Activated T-helper 17 cell treated with anti-CD3 and anti-CD28 coated beads, Interleukin-2, amount 50 U/mL, for 72 hours (primary cell): ENCODE results near the gene PTPRR. TPM values are rescaled to one million over a fixed set of nuclear protein-coding genes. Genes with fewer than 3 reads are reported as not detected.

Source experiments
- ATAC-seq: fragments of 150-1000 bp; cut with Tn5 transposase; replicated peaks from 2 replicates; pipeline ENCODE4 v1.10.0; 2021; ENCODE audit warnings: mild to moderate bottlenecking, moderate library complexity
- H3K27ac Mint-ChIP-seq: one replicate; pipeline ENCODE4 v1.8.0; 2022; ENCODE audit warnings: mixed read lengths
- H3K27me3 Mint-ChIP-seq: one replicate; pipeline ENCODE4 v1.8.0; 2022; ENCODE audit warnings: mixed read lengths
- H3K36me3 Mint-ChIP-seq: one replicate; pipeline ENCODE4 v1.8.0; 2022; ENCODE audit warnings: low read depth, mild to moderate bottlenecking, mixed read lengths
- H3K4me1 Mint-ChIP-seq: one replicate; pipeline ENCODE4 v1.8.0; 2022; ENCODE audit warnings: mixed read lengths
- H3K4me3 Mint-ChIP-seq: one replicate; pipeline ENCODE4 v1.8.0; 2022; ENCODE audit warnings: mild to moderate bottlenecking, mixed read lengths
- H3K9me3 Mint-ChIP-seq: one replicate; pipeline ENCODE4 v1.8.0; 2022; ENCODE audit warnings: mixed read lengths
- total RNA-seq, 2 donors: library from RNA; stranded (reverse); gene quantifications; one replicate each; pipeline ENCODE4 v1.2.3, GENCODE V29; 2022

The PTPRR gene
- total RNA-seq, 2 donors from 2014 or later: not detected

GRCh38 chr12:70928071-70928470, 7.5 kb upstream of the PTPRR start:
- Mint-ChIP-seq H3K9me3 (no peaks in the 10 kb centered on the region), H3K36me3 (no peaks in the 10 kb centered on the region), H3K4me1 (no peaks in the 10 kb centered on the region), H3K27me3 (no peaks in the 10 kb centered on the region), H3K4me3 (no peak overlapping the region), H3K27ac (no peak overlapping the region)
- no peak for ATAC-seq

GRCh38 chr12:70927356-70927755, 6.8 kb upstream of the PTPRR start:
- no peak for ATAC-seq
- Mint-ChIP-seq H3K36me3 (no peaks in the 10 kb centered on the region), H3K9me3 (peaks cover 2% of the 10 kb centered on the region), H3K27me3 (peaks cover 2% of the 10 kb centered on the region), H3K27ac (no peak overlapping the region), H3K4me3 (no peak overlapping the region), H3K4me1 (no peaks in the 10 kb centered on the region)

GRCh38 chr12:70925539-70925938, 5.0 kb upstream of the PTPRR start:
- H3K4me3 Mint-ChIP-seq: no peak overlapping the region
- no peaks in the 10 kb centered on the region for H3K4me1 Mint-ChIP-seq
- ATAC-seq: no peak
- H3K9me3 Mint-ChIP-seq: peaks cover 4% of the 10 kb centered on the region
- peaks cover 9% of the 10 kb centered on the region for H3K27me3 Mint-ChIP-seq
- H3K36me3 Mint-ChIP-seq: no peaks in the 10 kb centered on the region
- H3K27ac Mint-ChIP-seq: no peak overlapping the region

DNA sequence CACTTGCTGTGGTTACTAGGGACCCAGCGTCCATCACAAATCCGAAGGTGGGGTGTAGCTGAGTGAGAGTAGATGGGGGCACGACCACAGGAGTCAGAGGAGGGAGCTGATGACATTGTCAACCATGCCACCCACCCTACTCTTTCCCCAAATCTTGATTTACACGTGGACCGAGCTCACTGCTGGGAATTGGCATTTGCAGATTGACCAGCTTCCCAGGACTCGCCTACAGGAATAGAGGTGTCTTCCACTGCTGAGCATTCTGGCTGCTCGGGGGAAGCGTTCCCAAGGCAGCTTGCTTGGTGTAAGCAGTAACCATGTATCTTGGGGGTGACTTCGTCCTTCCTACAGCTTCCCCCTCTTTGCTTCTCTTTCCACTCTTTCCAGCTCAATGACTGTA, 353 bp upstream of the PTPRR start:
- Mint-ChIP-seq H3K9me3 (peaks cover 4% of the 10 kb centered on the region), H3K27ac (no peak overlapping the region), H3K4me1 (no peaks in the 10 kb centered on the region), H3K36me3 (no peaks in the 10 kb centered on the region), H3K27me3 (peaks cover 18% of the 10 kb centered on the region), H3K4me3 (no peak overlapping the region)
- ATAC-seq: no peak

GRCh38 chr12:70919597-70920035, 922 bp downstream of the PTPRR start:
- no peaks in the 10 kb centered on the region for H3K4me1 Mint-ChIP-seq
- no peak overlapping the region for H3K4me3 Mint-ChIP-seq
- peaks cover 18% of the 10 kb centered on the region for H3K27me3 Mint-ChIP-seq
- no peaks in the 10 kb centered on the region for H3K36me3 Mint-ChIP-seq
- H3K9me3 Mint-ChIP-seq: peaks cover 4% of the 10 kb centered on the region
- ATAC-seq: no peak
- no peak overlapping the region for H3K27ac Mint-ChIP-seq

GRCh38 chr12:70919176-70919575, 1.4 kb downstream of the PTPRR start:
- Mint-ChIP-seq H3K9me3 (peaks cover 4% of the 10 kb centered on the region), H3K27ac (no peak overlapping the region), H3K27me3 (peaks cover 18% of the 10 kb centered on the region), H3K4me1 (no peaks in the 10 kb centered on the region), H3K4me3 (no peak overlapping the region), H3K36me3 (no peaks in the 10 kb centered on the region)
- ATAC-seq: no peak

DNA sequence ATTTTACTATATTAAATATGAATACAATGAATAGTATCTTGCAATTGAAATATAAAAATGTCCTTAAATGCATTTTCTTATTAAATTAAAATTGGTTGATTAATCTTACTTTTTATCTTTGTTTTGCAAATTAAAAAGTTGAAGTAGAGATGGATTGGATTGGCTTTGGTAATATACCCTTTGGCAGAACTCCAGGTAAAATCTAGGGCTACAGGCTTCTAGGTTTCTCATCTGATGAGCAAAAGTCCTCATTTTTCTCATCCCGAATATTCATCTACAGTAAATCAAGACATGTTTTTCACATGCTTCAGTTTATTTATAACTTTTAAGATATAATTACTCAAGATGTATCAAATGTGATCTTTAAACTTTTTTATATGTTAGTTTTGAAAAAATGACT, 2.2 kb downstream of the PTPRR start:
- Mint-ChIP-seq H3K4me3 (no peak overlapping the region), H3K27me3 (peaks cover 18% of the 10 kb centered on the region), H3K27ac (no peak overlapping the region), H3K9me3 (peaks cover 4% of the 10 kb centered on the region), H3K36me3 (no peaks in the 10 kb centered on the region), H3K4me1 (no peaks in the 10 kb centered on the region)
- ATAC-seq: no peak

DNA sequence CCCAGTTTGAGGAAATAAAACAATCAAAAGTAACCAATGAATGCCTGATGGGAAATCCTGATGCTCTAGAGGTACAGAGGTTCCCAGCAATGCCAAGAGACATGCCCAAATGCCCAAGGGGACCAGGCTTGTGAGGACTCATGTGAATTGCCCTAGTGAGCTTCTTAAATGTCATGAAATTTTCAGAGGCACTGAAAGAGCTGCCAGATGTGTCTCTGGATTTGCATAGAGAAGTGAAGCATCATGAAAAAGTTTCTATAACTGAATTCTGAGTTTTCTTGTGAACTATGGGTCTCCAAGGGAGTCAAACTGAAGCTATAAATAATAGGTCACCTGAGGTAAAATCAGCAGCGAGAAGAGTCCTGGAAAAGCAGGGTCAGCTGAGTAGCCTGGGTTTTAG, 9.9 kb downstream of the PTPRR start:
- Mint-ChIP-seq H3K36me3 (no peaks in the 10 kb centered on the region), H3K9me3 (peaks cover 8% of the 10 kb centered on the region), H3K27me3 (no peaks in the 10 kb centered on the region), H3K4me1 (no peaks in the 10 kb centered on the region), H3K4me3 (no peak overlapping the region), H3K27ac (no peak overlapping the region)
- ATAC-seq: no peak

GRCh38 chr12:70908978-70909377, 11.6 kb downstream of the PTPRR start:
- peaks cover 8% of the 10 kb centered on the region for H3K9me3 Mint-ChIP-seq
- no peaks in the 10 kb centered on the region for H3K36me3 Mint-ChIP-seq
- no peak overlapping the region for H3K4me3 Mint-ChIP-seq
- no peak for ATAC-seq
- H3K27me3 Mint-ChIP-seq: no peaks in the 10 kb centered on the region
- no peak overlapping the region for H3K27ac Mint-ChIP-seq
- H3K4me1 Mint-ChIP-seq: no peaks in the 10 kb centered on the region

DNA sequence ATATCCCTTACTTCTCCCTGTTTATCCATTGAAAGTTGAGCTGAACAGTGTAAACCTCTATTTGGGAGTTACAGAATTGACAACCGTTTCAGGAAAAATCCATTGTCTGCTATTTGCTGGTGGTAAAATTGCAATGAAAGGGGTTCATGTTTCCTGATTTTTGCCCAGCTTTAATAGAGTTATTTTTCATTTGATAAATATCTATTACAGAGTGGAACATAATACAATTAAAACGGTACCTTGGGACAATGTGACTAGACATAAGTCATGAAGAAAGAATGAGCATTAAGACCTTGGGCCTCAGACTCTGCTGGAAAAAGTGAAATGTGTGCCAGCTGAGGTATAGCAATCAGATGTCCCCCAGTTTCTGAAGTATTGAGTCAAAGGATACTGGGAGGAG, 13.1 kb downstream of the PTPRR start:
- ATAC-seq: no peak
- peaks cover 8% of the 10 kb centered on the region for H3K9me3 Mint-ChIP-seq
- no peaks in the 10 kb centered on the region for H3K36me3 Mint-ChIP-seq
- no peaks in the 10 kb centered on the region for H3K27me3 Mint-ChIP-seq
- H3K27ac Mint-ChIP-seq: no peak overlapping the region
- no peak overlapping the region for H3K4me3 Mint-ChIP-seq
- H3K4me1 Mint-ChIP-seq: no peaks in the 10 kb centered on the region

- Mint-ChIP-seq H3K4me3 (no peak overlapping the region), H3K27me3 (no peaks in the 10 kb centered on the region), H3K27ac (no peak overlapping the region), H3K9me3 (peaks cover 6% of the 10 kb centered on the region), H3K36me3 (no peaks in the 10 kb centered on the region), H3K4me1 (no peaks in the 10 kb centered on the region)
- ATAC-seq: no peak
Measured at GRCh38 chr12:70895956-70896355, 24.6 kb downstream of the PTPRR start.

GRCh38 chr12:70892593-70892992, 27.9 kb downstream of the PTPRR start:
- Mint-ChIP-seq H3K27me3 (peaks cover 5% of the 10 kb centered on the region), H3K4me3 (no peak overlapping the region)

DNA sequence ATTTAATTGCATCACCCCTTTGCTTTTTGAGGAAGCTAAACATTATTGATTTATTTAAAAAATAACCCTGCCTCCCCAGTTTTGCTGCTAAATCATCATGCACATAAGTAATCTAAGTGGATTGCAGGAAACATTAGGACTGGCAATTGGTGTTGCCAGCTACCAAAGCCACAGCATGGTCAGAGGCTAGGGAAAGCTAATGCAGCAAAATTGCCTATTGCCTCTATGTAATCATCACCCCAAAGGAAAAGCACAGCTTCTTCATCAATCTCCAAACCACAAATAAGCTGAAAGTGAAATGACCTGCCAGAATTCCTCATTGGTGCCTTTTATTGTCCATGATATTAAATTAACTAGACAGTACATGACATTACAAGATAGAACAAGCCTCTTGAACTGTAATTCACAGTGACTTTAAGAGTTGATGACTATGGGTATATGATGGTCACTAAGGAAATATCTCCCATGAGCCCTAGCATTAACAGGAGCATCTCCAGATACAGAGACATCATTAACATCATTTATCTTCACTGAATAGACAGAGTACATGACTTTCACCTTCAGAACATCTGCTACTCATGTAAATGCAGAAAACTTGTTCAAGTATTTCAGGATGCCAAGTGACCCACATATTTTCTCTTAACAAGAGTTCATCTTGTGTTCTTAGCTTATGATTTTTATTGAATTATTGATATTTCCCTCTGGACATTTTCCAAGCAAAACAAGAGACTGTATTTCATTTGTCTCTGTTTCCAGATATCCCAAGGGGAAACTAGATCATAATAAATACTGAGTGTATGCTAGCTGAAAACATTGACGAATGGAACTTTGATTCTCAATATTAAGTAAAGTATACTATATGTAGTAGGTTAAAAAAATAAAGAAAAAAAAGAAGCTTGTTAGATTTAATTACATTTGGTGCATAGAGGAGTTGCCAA, 29.4 kb downstream of the PTPRR start:
- no peak overlapping the region for H3K4me3 Mint-ChIP-seq
- no peaks in the 10 kb centered on the region for H3K36me3 Mint-ChIP-seq
- H3K27ac Mint-ChIP-seq: no peak overlapping the region
- ATAC-seq: no peak
- no peaks in the 10 kb centered on the region for H3K4me1 Mint-ChIP-seq
- peaks cover 5% of the 10 kb centered on the region for H3K27me3 Mint-ChIP-seq
- peaks cover 10% of the 10 kb centered on the region for H3K9me3 Mint-ChIP-seq

More at GRCh38 chr12:70892593-70892992, 27.9 kb downstream of the PTPRR start:
- Mint-ChIP-seq H3K36me3 (no peaks in the 10 kb centered on the region), H3K4me1 (no peaks in the 10 kb centered on the region), H3K9me3 (peaks cover 11% of the 10 kb centered on the region), H3K27ac (no peak overlapping the region)
- no peak for ATAC-seq

DNA sequence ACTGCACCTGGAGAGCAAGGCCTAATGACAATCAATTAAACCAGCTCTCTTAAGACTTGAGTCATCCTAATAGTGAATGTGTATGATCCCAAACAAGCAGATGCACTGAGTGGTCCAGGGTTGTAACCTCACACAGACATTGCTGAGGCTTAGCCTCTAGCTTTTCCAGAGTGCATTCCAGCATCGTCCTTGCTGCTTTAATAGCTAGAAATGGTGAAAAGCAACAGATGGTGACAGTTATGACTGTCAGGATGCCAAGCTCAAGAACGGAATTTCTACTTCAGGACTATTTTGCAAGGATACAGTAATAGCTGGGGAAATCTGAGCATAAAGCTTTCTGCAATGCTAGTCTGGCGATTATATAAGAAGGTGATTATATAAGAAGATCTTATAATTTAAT, 34.6 kb downstream of the PTPRR start:
- ATAC-seq: no peak
- H3K4me1 Mint-ChIP-seq: no peaks in the 10 kb centered on the region

DNA sequence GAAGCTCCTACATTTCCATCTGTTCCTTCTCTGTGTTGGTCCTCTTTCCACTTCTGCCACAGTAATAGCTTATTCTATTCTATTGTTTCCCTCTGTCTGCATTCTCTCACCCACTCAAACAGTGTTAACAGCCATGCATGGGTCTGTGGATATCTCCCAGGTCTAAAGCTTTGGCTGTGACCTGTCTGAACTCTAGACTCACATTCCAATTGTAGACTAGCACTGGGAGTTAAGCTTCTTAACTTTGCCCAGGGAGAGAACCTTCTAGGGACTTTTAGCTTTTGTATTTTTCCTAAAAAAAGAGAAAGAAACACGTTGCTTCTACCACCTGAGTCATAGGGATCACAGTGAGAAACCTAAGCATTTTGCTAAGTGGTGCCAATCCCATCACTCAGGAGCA, 36.7 kb downstream of the PTPRR start:
- Mint-ChIP-seq H3K4me1 (no peaks in the 10 kb centered on the region), H3K27me3 (no peaks in the 10 kb centered on the region), H3K27ac (no peak overlapping the region), H3K36me3 (no peaks in the 10 kb centered on the region), H3K4me3 (no peak overlapping the region), H3K9me3 (peaks cover 6% of the 10 kb centered on the region)
- ATAC-seq: no peak

More for the DNA sequence above, 34.6 kb downstream of the PTPRR start:
- no peak overlapping the region for H3K27ac Mint-ChIP-seq
- H3K9me3 Mint-ChIP-seq: peaks cover 10% of the 10 kb centered on the region
- H3K4me3 Mint-ChIP-seq: no peak overlapping the region
- peaks cover 5% of the 10 kb centered on the region for H3K27me3 Mint-ChIP-seq
- H3K36me3 Mint-ChIP-seq: no peaks in the 10 kb centered on the region
